Peyer's patch (tissue), 4 donors: ENCODE measurements around the gene ZNF18. TPM values are rescaled to one million over a fixed set of nuclear protein-coding genes. Genes with fewer than 3 reads are reported as not detected.
"Not testable (repeated sequence)": the region's sequence is repeated elsewhere in the genome, so short reads cannot be mapped to it uniquely, and the experiment has no call there.

Experiments used
- DNase-seq, 3 donors: peaks; one replicate each; pipeline ENCODE4 v3.0.0-alpha.2; 2017 to 2019
- H3K27ac ChIP-seq, 4 donors: fragments of 200-600 bp; sonication (generic); one replicate each; pipeline ENCODE4 v1.5.1; 2016 to 2019
- H3K27me3 ChIP-seq, 2 donors: fragments of 200-600 bp; sonication (generic); one replicate each; pipeline ENCODE4 v1.5.1; 2019
- H3K36me3 ChIP-seq, 3 donors: fragments of 200-600 bp; sonication (generic); one replicate each; pipeline ENCODE4 v1.5.1; 2016 to 2019
- H3K4me1 ChIP-seq, 4 donors: fragments of 200-600 bp; sonication (generic); one replicate each; pipeline ENCODE4 v1.5.1; 2016 to 2019
- H3K4me3 ChIP-seq, 4 donors: fragments of 200-600 bp; sonication (generic); 1 replicate in 3 of 4; 2 replicates in 1 of 4; pipeline ENCODE4 v1.5.1; 2016 to 2019; ENCODE audit warnings: mild to moderate bottlenecking in 1 of 4
- H3K9me3 ChIP-seq, 4 donors: fragments of 200-600 bp; sonication (generic); one replicate each; pipeline ENCODE4 v1.5.1; 2016 to 2019; ENCODE audit warnings: mild to moderate bottlenecking in 1 of 4
- CTCF ChIP-seq, 6 experiments: fragments of 450-650 bp in 4 of 6; fragments of 200-600 bp in 2 of 6; sonication (generic) in 1 of 6; IDR thresholded peaks; one replicate each; pipeline ENCODE4 v1.5.1; 2017 to 2019; ENCODE audit warnings: antibody characterized with exemption in 6 of 6, mild to moderate bottlenecking in 3 of 6, moderate library complexity in 1 of 6
- POLR2A ChIP-seq, 2 donors: fragments of 450-650 bp; IDR thresholded peaks; one replicate each; pipeline ENCODE4 v1.5.1; 2017; ENCODE audit warnings: antibody characterized with exemption in 2 of 2, mild to moderate bottlenecking in 2 of 2, moderate library complexity in 2 of 2
- total RNA-seq, 4 donors: library from RNA; depleted of rRNA; stranded (reverse); fragments of >200 nt; gene quantifications; one replicate each; pipeline ENCODE4 v1.1.0, GENCODE V29; 2016

The ZNF18 gene
- total RNA-seq, 4 donors from 2014 or later, result 6.0 to 18.2 (median 8.8) TPM

GRCh38 chr17:11944587-11944986 is 52.7 kb downstream of the ZNF18 start:
- no peak overlapping the region for H3K27ac ChIP-seq
- no peaks in the 10 kb centered on the region for H3K9me3 ChIP-seq
- TF ChIP-seq CTCF (IDR thresholded peaks at IDR 0.05) (no peak), POLR2A (IDR thresholded peaks at IDR 0.05) (no peak)
- no peaks in the 10 kb centered on the region for H3K4me1 ChIP-seq
- DNase-seq, result no peak
- no peaks in the 10 kb centered on the region for H3K36me3 ChIP-seq
- H3K27me3 ChIP-seq, result no peaks in the 10 kb centered on the region
- no peak overlapping the region for H3K4me3 ChIP-seq

- no peaks in the 10 kb centered on the region for H3K9me3 ChIP-seq
- no peak for DNase-seq
Measured at GRCh38 chr17:11943759-11944347, 53.4 kb downstream of the ZNF18 start.

GRCh38 chr17:11943086-11943485 is 54.2 kb downstream of the ZNF18 start:
- H3K9me3 ChIP-seq, H3K27ac ChIP-seq, H3K4me1 ChIP-seq, H3K27me3 ChIP-seq, H3K36me3 ChIP-seq, DNase-seq, H3K4me3 ChIP-seq: not testable (repeated sequence)

More at GRCh38 chr17:11943759-11944347, 53.4 kb downstream of the ZNF18 start:
- H3K4me3 ChIP-seq, result no peak overlapping the region
- no peaks in the 10 kb centered on the region for H3K4me1 ChIP-seq
- H3K27me3 ChIP-seq, result no peaks in the 10 kb centered on the region
- TF ChIP-seq POLR2A (IDR thresholded peaks at IDR 0.05), result no peak
- TF ChIP-seq CTCF (IDR thresholded peaks at IDR 0.05), result no peak
- no peaks in the 10 kb centered on the region for H3K36me3 ChIP-seq
- H3K27ac ChIP-seq, result no peak overlapping the region

GRCh38 chr17:11940904-11941303 is 56.4 kb downstream of the ZNF18 start:
- Histone ChIP-seq H3K27me3 (no peaks in the 10 kb centered on the region), H3K4me1 (no peaks in the 10 kb centered on the region), H3K4me3 (no peak overlapping the region), H3K27ac (no peak overlapping the region), H3K9me3 (no peaks in the 10 kb centered on the region), H3K36me3 (no peaks in the 10 kb centered on the region)
- no peak for TF ChIP-seq POLR2A (IDR thresholded peaks at IDR 0.05)
- no peak for TF ChIP-seq CTCF (IDR thresholded peaks at IDR 0.05)
- no peak for DNase-seq

- no peaks in the 10 kb centered on the region for H3K36me3 ChIP-seq
- H3K9me3 ChIP-seq, result no peaks in the 10 kb centered on the region
- no peak overlapping the region for H3K27ac ChIP-seq
- no peaks in the 10 kb centered on the region for H3K27me3 ChIP-seq
- no peaks in the 10 kb centered on the region for H3K4me1 ChIP-seq
- no peak overlapping the region for H3K4me3 ChIP-seq
- no peak for DNase-seq
- peak in 5 of 6 experiments; percentile 2 to 74 (median 60) for TF ChIP-seq CTCF (IDR thresholded peaks at IDR 0.05)
- no peak for TF ChIP-seq POLR2A (IDR thresholded peaks at IDR 0.05)
Measured at GRCh38 chr17:11935734-11936406, 61.4 kb downstream of the ZNF18 start.

- H3K4me1 ChIP-seq, result no peaks in the 10 kb centered on the region
- no peaks in the 10 kb centered on the region for H3K36me3 ChIP-seq
- TF ChIP-seq CTCF (IDR thresholded peaks at IDR 0.05) (no peak), POLR2A (IDR thresholded peaks at IDR 0.05) (no peak)
- DNase-seq, result no peak
- no peak overlapping the region for H3K4me3 ChIP-seq
- H3K27me3 ChIP-seq, result no peaks in the 10 kb centered on the region
- H3K9me3 ChIP-seq, result no peaks in the 10 kb centered on the region
- no peak overlapping the region for H3K27ac ChIP-seq
Measured at GRCh38 chr17:11932337-11932898, 64.9 kb downstream of the ZNF18 start.
